H1 (cell line): Measurements from ENCODE around the gene TBP.

ENCODE experiments used
- EP300 ChIP-seq, 2 experiments: IDR thresholded peaks; 1 replicate in 1 of 2; 2 replicates in 1 of 2; pipeline ENCODE4 v1.6.1; 2011 to 2012; ENCODE audit warnings: low read depth in 2 of 2, low read length in 2 of 2, mild to moderate bottlenecking in 2 of 2, borderline replicate concordance in 1 of 2, inconsistent platforms in 1 of 2, moderate library complexity in 1 of 2
- POLR2A ChIP-seq, 2 experiments: IDR thresholded peaks; 1 replicate in 1 of 2; 2 replicates in 1 of 2; pipeline ENCODE4 v1.6.1; 2011; ENCODE audit warnings: low read depth in 2 of 2, low read length in 2 of 2, mild to moderate bottlenecking in 2 of 2; ENCODE audit errors: control extremely low read depth in 1 of 2
- POLR2AphosphoS5 ChIP-seq: IDR thresholded peaks from 2 replicates; pipeline ENCODE4 v1.6.1; 2011; ENCODE audit warnings: low read depth, low read length
- RFX5 ChIP-seq: IDR thresholded peaks from 2 replicates; pipeline ENCODE4 v1.6.1; 2011; ENCODE audit warnings: low read depth, low read length, improper control_type of control experiment, borderline replicate concordance
- TF ChIP-seq, protein P1 (sequence below), 3 experiments: IDR thresholded peaks; 1 replicate in 2 of 3; 2 replicates in 1 of 3; pipeline versions ENCODE4 v1.5.1 to v1.6.1; 2011; ENCODE audit warnings: low read length in 3 of 3, mild to moderate bottlenecking in 3 of 3, inconsistent platforms in 2 of 3, low read depth in 1 of 3, moderate library complexity in 1 of 3; ENCODE audit not compliant: insufficient read depth in 1 of 3; ENCODE audit errors: control extremely low read depth in 1 of 3
- TF ChIP-seq, protein P2 (sequence below): IDR thresholded peaks from 2 replicates; pipeline ENCODE4 v1.6.1; 2011; ENCODE audit warnings: low read length, improper control_type of control experiment

DNA sequence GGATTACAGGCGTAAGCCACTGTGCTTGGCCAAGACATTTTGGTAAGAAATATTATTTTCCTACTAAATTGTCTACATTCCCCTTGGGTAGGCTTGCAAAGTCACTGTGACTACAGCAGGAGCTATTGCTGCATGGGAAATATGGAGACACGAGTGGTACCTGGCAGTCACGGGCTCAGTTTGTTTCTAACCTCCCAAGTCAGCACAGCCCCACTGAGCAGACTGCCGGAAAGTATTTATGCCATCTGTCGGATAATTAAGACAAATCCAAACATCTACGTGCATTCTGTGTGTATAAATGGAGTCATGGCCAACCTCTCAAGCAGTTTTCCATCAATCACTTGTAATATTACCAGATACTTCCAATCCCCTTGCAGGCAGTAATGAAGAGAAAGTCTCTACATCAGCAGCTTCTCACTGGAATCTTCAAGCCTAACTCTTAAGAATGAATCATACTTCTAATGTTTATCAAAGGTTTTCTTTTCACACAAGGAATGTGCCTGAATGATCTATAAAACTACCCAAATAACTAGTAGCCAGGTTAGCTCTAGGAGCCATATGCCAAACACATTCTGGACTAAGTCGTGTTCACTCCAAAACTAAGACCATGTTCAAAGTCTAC, 21.2 kb upstream of the TBP start:
- TF ChIP-seq POLR2A (IDR thresholded peaks at IDR 0.05; ENCODE audit: control extremely low read depth in 1 of 2, low read depth in 2 of 2, low read length in 2 of 2) (no peak), RFX5 (no peak), POLR2AphosphoS5 (no peak), EP300 (IDR thresholded peaks at IDR 0.05; ENCODE audit: borderline replicate concordance in 1 of 2, low read depth in 2 of 2, low read length in 2 of 2) (no peak)
- TF ChIP-seq, protein P1, sequence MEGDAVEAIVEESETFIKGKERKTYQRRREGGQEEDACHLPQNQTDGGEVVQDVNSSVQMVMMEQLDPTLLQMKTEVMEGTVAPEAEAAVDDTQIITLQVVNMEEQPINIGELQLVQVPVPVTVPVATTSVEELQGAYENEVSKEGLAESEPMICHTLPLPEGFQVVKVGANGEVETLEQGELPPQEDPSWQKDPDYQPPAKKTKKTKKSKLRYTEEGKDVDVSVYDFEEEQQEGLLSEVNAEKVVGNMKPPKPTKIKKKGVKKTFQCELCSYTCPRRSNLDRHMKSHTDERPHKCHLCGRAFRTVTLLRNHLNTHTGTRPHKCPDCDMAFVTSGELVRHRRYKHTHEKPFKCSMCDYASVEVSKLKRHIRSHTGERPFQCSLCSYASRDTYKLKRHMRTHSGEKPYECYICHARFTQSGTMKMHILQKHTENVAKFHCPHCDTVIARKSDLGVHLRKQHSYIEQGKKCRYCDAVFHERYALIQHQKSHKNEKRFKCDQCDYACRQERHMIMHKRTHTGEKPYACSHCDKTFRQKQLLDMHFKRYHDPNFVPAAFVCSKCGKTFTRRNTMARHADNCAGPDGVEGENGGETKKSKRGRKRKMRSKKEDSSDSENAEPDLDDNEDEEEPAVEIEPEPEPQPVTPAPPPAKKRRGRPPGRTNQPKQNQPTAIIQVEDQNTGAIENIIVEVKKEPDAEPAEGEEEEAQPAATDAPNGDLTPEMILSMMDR (IDR thresholded peaks at IDR 0.05; ENCODE audit: control extremely low read depth in 1 of 3, insufficient read depth in 1 of 3, low read depth in 1 of 3, low read length in 3 of 3) = no peak
- TF ChIP-seq, protein P2, sequence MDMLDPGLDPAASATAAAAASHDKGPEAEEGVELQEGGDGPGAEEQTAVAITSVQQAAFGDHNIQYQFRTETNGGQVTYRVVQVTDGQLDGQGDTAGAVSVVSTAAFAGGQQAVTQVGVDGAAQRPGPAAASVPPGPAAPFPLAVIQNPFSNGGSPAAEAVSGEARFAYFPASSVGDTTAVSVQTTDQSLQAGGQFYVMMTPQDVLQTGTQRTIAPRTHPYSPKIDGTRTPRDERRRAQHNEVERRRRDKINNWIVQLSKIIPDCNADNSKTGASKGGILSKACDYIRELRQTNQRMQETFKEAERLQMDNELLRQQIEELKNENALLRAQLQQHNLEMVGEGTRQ = no peak
